A673 (cell line): Measurements from ENCODE around the gene DEFB124. TPM values are rescaled to one million over a fixed set of nuclear protein-coding genes. Genes with fewer than 3 reads are reported as not detected.
A peak's percentile ranks its signal among the peaks of the same experiment; 100 is the strongest.
"Not testable (repeated sequence)": the region's sequence is repeated elsewhere in the genome, so short reads cannot be mapped to it uniquely, and the experiment has no call there.

Experiments
- BruUV-seq: library from RNA; stranded (reverse); fragments of 400-500 nt; replicated peaks from 2 replicates; lab custom pipeline; 2021; lab: Mats Ljungman, UMichigan
- CTCF ChIA-PET: fragments of 300-600 bp; sonication (Branson Sonifier 250); formaldehyde crosslinking; loops from one replicate; lab custom pipeline; 2022; ENCODE audit warnings: antibody characterized with exemption; lab: Charles Lee
- POLR2A ChIA-PET: fragments of 300-600 bp; sonication (Branson Sonifier 250); formaldehyde crosslinking; loops from one replicate; lab custom pipeline; 2022; ENCODE audit warnings: antibody characterized with exemption; ENCODE audit not compliant: low non-redundant PET; lab: Charles Lee
- DNase-seq: peaks from one replicate; pipeline ENCODE4 v3.0.0-alpha.2; 2015; ENCODE audit warnings: low spot score
- H3K27ac ChIP-seq: fragments of 200-600 bp; sonication (generic); 2 replicates; pipeline ENCODE4 v1.5.1; 2016; ENCODE audit warnings: mixed run types, low read depth, mild to moderate bottlenecking, mixed read lengths, antibody characterized with exemption, low read length; ENCODE audit not compliant: poor library complexity, severe bottlenecking
- H3K27me3 ChIP-seq: fragments of 200-600 bp; sonication (generic); replicated peaks from 2 replicates; pipeline ENCODE4 v1.6.1; 2017; ENCODE audit warnings: mixed run types, low read depth, mild to moderate bottlenecking, mixed read lengths, antibody characterized with exemption, low read length; ENCODE audit not compliant: insufficient read depth, poor library complexity
- H3K36me3 ChIP-seq: fragments of 200-600 bp; sonication (generic); 2 replicates; pipeline ENCODE4 v1.6.1; 2016; ENCODE audit warnings: mixed run types, mild to moderate bottlenecking, mixed read lengths, antibody characterized with exemption, low read length; ENCODE audit not compliant: insufficient read depth, poor library complexity, severe bottlenecking
- H3K4me1 ChIP-seq: fragments of 200-600 bp; sonication (generic); 2 replicates; pipeline ENCODE4 v1.6.1; 2017; ENCODE audit warnings: mixed run types, mild to moderate bottlenecking, mixed read lengths, antibody characterized with exemption, low read length; ENCODE audit not compliant: insufficient read depth, poor library complexity, severe bottlenecking
- H3K4me3 ChIP-seq: fragments of 200-600 bp; sonication (generic); 2 replicates; pipeline ENCODE4 v1.5.1; 2016; ENCODE audit warnings: low read depth, mixed run types, mild to moderate bottlenecking, mixed read lengths, low read length; ENCODE audit not compliant: poor library complexity, severe bottlenecking
- H3K9me3 ChIP-seq: fragments of 200-600 bp; sonication (generic); 2 replicates; pipeline ENCODE4 v1.6.1; 2016; ENCODE audit warnings: mixed run types, low read depth, mild to moderate bottlenecking, mixed read lengths, antibody characterized with exemption, low read length; ENCODE audit not compliant: poor library complexity, severe bottlenecking
- CTCF ChIP-seq: fragments of 300-800, 200-600 bp; sonication (generic); conservative IDR thresholded peaks from 2 replicates; pipeline ENCODE4 v1.5.1; 2017; ENCODE audit warnings: low read depth, mild to moderate bottlenecking, antibody characterized with exemption, low read length, moderate library complexity, mixed read lengths
- EZH2 ChIP-seq: fragments of 200-600 bp; sonication (generic); IDR thresholded peaks from 2 replicates; pipeline ENCODE4 v1.6.1; 2017; ENCODE audit warnings: borderline replicate concordance, low read depth, mild to moderate bottlenecking, mixed read lengths, antibody characterized with exemption, low read length; ENCODE audit not compliant: poor library complexity, severe bottlenecking
- intact Hi-C: fragments of 100-400 bp; cut with micrococcal nuclease; formaldehyde crosslinking; loops from one replicate; pipeline ENCODE4 v1.10.0; 2022; ENCODE audit not compliant: unreplicated experiment
- total RNA-seq: library from RNA; stranded (reverse); gene quantifications from 2 replicates; pipeline ENCODE4 v1.2.3, GENCODE V29; 2021

The DEFB124 gene
- total RNA-seq, 1 experiment from 2014 or later, result not detected

DNA sequence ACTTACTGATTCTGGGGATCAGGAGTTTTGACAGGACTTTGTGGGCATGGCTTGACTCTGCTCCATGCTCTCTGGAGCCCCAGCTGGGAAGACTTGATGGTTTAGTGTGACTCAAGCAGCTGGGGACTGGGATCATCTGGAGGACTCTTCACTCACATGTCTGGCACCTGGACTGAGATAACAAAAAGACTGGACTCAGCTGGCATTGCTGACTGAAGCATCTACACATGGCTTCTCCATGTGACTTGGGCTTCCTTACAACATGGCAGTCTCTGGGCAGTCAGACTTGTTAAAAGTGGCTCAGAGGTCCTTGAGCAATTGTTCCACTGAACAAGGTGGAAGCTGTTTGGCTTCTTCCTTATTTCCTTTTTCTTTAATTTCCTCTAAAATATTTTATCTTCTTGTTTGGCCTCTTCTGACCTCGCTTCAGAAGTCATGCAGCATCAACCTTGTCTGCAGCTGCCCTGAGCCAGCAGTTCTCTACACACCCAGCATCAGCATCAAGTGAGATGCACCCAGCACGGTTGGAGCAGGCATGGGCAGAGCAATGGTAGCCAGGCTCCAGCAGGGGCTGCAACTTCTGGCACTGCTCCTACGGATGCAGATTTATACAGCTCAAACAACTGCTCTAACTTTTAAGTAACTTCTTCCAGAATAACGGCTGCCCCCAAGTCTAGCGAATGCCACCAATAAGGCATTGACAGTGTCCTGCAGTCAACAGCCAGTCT lies 33.8 kb upstream of the DEFB124 start:
- no peaks in the 10 kb centered on the region for H3K36me3 ChIP-seq
- TF ChIP-seq CTCF (no peak), EZH2 (no peak)
- intact Hi-C loops, result no loop called here
- ChIA-PET POLR2A (no interaction called here), CTCF (no interaction called here)
- no peak overlapping the region for H3K27ac ChIP-seq
- no peaks in the 10 kb centered on the region for H3K9me3 ChIP-seq
- BruUV-seq, result no TSS peak
- no peak for DNase-seq
- no peak overlapping the region for H3K4me3 ChIP-seq
- H3K4me1 ChIP-seq, result no peaks in the 10 kb centered on the region
- no peaks in the 10 kb centered on the region for H3K27me3 ChIP-seq

DNA sequence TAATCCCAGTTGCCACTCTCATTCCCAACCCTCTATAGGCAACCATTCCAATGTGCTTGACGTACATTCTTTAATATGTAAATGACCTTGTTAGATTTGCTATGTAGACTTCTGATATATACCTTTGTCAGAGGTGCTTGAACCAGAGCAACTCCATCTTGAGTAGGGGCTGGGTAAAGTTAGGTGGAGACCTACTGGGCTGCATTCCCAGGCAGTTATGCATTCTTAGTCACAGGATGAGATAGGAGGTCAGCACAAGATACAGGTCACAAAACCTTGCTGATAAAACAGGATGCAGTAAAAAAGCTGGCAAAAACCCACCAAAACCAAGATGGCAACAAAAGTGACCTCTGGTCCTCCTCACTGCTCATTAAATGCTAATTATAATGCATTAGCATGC lies 31.0 kb upstream of the DEFB124 start:
- ChIA-PET CTCF (no interaction called here), POLR2A (no interaction called here)
- no peak overlapping the region for H3K27ac ChIP-seq
- no peak overlapping the region for H3K4me3 ChIP-seq
- no peaks in the 10 kb centered on the region for H3K4me1 ChIP-seq
- TF ChIP-seq CTCF, result no peak
- intact Hi-C loops, result no loop called here
- no peaks in the 10 kb centered on the region for H3K9me3 ChIP-seq
- no peaks in the 10 kb centered on the region for H3K27me3 ChIP-seq
- no peak for DNase-seq
- no TSS peak for BruUV-seq
- H3K36me3 ChIP-seq, result no peaks in the 10 kb centered on the region

DNA sequence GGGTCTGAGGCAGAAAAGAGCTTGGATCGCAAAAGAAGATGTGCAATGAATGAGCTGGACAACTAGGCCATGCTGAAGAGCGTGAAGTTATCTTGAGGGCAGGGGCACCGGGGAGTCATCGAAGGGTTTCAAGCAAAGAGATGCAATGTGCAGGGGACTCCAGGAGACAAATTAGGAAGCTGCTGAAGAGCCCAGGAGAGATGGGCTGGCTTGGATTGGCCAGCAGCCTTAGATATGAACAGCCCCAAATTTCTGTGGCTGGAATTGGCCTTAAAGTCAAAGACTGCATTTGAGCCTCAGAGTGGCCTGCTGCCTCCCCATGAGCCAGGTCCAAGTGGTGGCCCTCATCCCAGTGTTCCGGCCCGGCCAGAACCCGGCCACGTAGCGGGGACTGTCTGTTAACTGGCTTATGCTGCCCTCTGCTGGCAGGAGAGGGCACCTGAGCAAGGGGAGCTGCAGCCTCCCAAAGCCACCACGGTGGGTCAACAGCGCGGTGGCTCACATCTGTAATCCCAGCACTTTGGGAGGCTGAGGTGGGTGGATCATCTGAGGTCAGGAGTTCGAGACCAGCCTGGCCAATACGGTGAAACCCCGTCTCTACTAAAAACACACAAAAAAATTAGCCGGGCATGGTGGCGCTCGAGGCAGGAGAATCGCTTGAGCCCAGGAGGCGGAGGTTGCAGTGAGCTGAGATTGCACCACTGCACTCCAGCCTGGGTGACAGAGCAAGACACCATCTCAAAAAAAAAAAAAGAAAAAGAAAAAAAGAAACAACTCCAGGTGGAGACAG lies 28.2 kb upstream of the DEFB124 start:
- BruUV-seq, H3K4me3 ChIP-seq, H3K4me1 ChIP-seq, H3K27ac ChIP-seq, H3K9me3 ChIP-seq, POLR2A ChIA-PET, H3K27me3 ChIP-seq, H3K36me3 ChIP-seq: not testable (repeated sequence)
- intact Hi-C loops, result loop anchor here (1.0 kb wide), 2 partner anchors 43 to 190 kb away; no protein-coding TSS in a partner anchor
- peak; percentile 85 for DNase-seq
- peak; percentile 88 for TF ChIP-seq CTCF
- CTCF ChIA-PET, result interaction anchor here (0.6 to 1.6 kb wide), 12 partner anchors 8 to 122 kb away, joined by 3 to 29 read pairs (median 4); partner anchors contain the start of gene HM13
